Hepatocyte (in vitro differentiated cells): ENCODE results near the gene GDPD5.

Source experiments
- CTCF ChIP-seq: fragments of 200-600 bp; sonication (generic); IDR thresholded peaks from 2 replicates; pipeline ENCODE4 v1.5.1; 2016; ENCODE audit warnings: antibody characterized with exemption, mild to moderate bottlenecking; ENCODE audit not compliant: poor library complexity
- EZH2 ChIP-seq: fragments of 200-600 bp; sonication (generic); IDR thresholded peaks from 2 replicates; pipeline ENCODE4 v1.6.1; 2016; ENCODE audit warnings: antibody characterized with exemption, mild to moderate bottlenecking, borderline replicate concordance

DNA sequence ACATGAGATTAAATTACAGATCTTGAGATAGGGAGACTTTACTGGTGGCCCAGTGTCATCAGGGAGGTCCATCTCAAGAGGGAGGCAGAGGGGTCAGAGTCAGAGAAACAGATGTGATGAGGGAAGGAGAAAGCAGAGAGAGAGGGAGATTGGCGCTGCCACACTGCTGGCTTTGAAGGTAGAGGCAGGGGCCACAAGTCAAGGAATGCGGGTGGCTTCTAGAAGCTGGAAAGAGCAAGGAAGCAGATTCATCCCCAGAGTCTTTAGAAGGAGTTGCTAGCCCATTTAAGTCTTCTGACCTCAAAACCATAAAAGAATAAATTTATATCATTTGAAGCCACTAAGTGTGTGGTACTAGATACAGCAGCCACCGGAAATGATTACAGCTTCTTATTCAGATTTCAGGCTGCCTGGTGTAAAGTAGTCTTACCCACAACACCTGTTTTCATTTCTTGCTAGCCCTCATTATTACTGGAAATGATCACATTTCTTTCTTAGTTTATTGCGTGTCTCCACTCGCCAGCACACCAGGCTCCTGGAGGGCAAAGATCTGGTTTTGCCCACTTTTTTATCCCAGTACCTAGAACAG is 23.7 kb upstream of the GDPD5 start:
- TF ChIP-seq CTCF (no peak), EZH2 (no peak)
